Hepatocyte (in vitro differentiated cells): ENCODE data around the gene DHODH. TPM values are rescaled to one million over a fixed set of nuclear protein-coding genes. Genes with fewer than 3 reads are reported as not detected.
A peak's percentile ranks its signal among the peaks of the same experiment; 100 is the strongest.

Source experiments
- DNase-seq: peaks from one replicate; pipeline ENCODE4 v3.0.0-alpha.2; 2016; ENCODE audit warnings: low spot score
- H2AFZ ChIP-seq: fragments of 200-600 bp; sonication (generic); 2 replicates; pipeline ENCODE4 v1.6.0; 2016; ENCODE audit warnings: antibody characterized with exemption, mild to moderate bottlenecking
- H3K27ac ChIP-seq: fragments of 200-600 bp; sonication (generic); 2 replicates; pipeline ENCODE4 v1.5.1; 2016; ENCODE audit warnings: mild to moderate bottlenecking
- H3K27me3 ChIP-seq: fragments of 200-600 bp; sonication (generic); 2 replicates; pipeline ENCODE4 v1.6.1; 2016
- H3K36me3 ChIP-seq: fragments of 200-600 bp; sonication (generic); replicated peaks from 2 replicates; pipeline ENCODE4 v1.5.1; 2016; ENCODE audit warnings: low read depth; ENCODE audit not compliant: insufficient read depth
- H3K4me1 ChIP-seq: fragments of 200-600 bp; sonication (generic); 2 replicates; pipeline ENCODE4 v1.5.1; 2016; ENCODE audit warnings: mild to moderate bottlenecking, moderate library complexity; ENCODE audit not compliant: insufficient read depth
- H3K4me2 ChIP-seq: fragments of 200-600 bp; sonication (generic); 2 replicates; pipeline ENCODE4 v1.6.0; 2016
- H3K4me3 ChIP-seq: fragments of 200-600 bp; sonication (generic); 2 replicates; pipeline ENCODE4 v1.5.1; 2016; ENCODE audit warnings: mild to moderate bottlenecking
- H3K79me2 ChIP-seq: fragments of 200-600 bp; sonication (generic); 2 replicates; pipeline ENCODE4 v1.6.0; 2017; ENCODE audit warnings: mild to moderate bottlenecking
- H3K9me2 ChIP-seq: fragments of 200-600 bp; sonication (generic); replicated peaks from 2 replicates; pipeline ENCODE4 v1.6.0; 2017; ENCODE audit warnings: mild to moderate bottlenecking; ENCODE audit not compliant: insufficient read depth
- H3K9me3 ChIP-seq: fragments of 200-600 bp; sonication (generic); 2 replicates; pipeline ENCODE4 v1.5.1; 2016; ENCODE audit warnings: low read depth, mild to moderate bottlenecking
- H4K20me1 ChIP-seq: fragments of 200-600 bp; sonication (generic); 2 replicates; pipeline ENCODE4 v1.6.0; 2016; ENCODE audit warnings: mild to moderate bottlenecking; ENCODE audit not compliant: insufficient read depth, poor library complexity, severe bottlenecking
- EZH2 ChIP-seq: fragments of 200-600 bp; sonication (generic); IDR thresholded peaks from 2 replicates; pipeline ENCODE4 v1.6.1; 2016; ENCODE audit warnings: antibody characterized with exemption, mild to moderate bottlenecking, borderline replicate concordance
- EZH2phosphoT487 ChIP-seq: fragments of 200-600 bp; sonication (generic); IDR thresholded peaks from one replicate; pipeline ENCODE4 v1.6.1; 2018; ENCODE audit warnings: antibody characterized with exemption, mild to moderate bottlenecking, low read depth, moderate library complexity; ENCODE audit not compliant: unreplicated experiment, severe bottlenecking
- WGBS: methylation state at CpG from one replicate; pipeline ENCODE4 v1.1.6; 2016; ENCODE audit warnings: low lambda C conversion rate; ENCODE audit errors: missing lambda C conversion rate; 5-methylcytosine and 5-hydroxymethylcytosine counted together
- polyA plus RNA-seq: library from polyadenylated mRNA; unstranded; fragments of >200 nt; fragmentation: Nextera tagmentation; extraction: Ambion mirVana; gene quantifications from 2 replicates; pipeline ENCODE4 v1.2.1, GENCODE V29; 2016
- total RNA-seq: library from RNA; depleted of rRNA; stranded (reverse); fragments of >200 nt; gene quantifications from 2 replicates; pipeline ENCODE4 v1.2.3, GENCODE V29; 2014
- TF ChIP-seq, protein P1 (sequence below): fragments of 200-600 bp; sonication (generic); IDR thresholded peaks from 2 replicates; pipeline ENCODE4 v1.5.1; 2016; ENCODE audit warnings: antibody characterized with exemption, mild to moderate bottlenecking; ENCODE audit not compliant: poor library complexity

DHODH gene
- total RNA-seq (4.2 and 6.6 TPM in 2 replicates), polyA plus RNA-seq (5.6 and 6.5 TPM in 2 replicates)

DNA sequence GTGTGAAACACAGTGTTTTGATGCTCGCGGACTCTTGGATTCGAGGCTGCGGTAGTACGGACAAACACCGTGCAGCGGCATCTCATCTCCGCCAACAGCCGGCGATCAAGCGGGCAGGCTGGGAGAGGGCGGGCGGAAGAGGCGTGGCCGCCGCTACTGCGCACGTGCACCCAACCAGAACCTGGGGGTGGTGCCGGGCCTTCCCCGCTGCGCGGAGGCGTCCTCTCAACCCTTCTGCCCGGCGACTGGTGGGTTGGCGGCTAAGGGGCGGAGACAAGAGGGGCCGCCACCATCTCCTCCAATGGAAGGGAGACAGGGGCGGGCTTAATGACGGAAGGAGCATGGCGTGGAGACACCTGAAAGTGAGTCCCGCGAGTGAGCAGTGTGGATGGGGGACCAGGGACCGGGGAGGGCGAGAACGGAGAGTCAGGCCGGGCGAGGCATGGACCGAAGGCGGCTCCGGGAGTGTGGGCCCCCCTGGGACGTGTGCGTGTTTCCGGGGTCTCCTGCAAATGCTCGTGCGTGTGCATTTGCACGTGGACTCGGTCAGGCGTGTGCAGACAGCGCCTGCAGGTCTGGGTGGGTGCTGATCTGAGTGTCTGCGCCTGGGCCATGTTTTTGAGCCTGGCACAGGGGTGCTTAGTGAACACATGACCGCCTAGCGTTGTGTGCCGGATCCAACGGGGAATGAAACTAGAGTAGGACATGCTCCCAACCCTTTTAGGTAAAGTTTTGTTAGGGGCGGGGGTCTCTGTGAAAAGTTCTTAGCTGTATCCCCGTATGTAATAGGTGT lies at the start of gene DHODH:
Gene DHODH, plus strand, starts transcription at position 321 of the 793 bp plus-strand sequence. Its CDS starts 21 bp downstream, at position 342.
- no peaks in the 10 kb centered on the region for H3K9me2 ChIP-seq
- H3K27me3 ChIP-seq, result no peaks in the 10 kb centered on the region
- peak; percentile 99 for DNase-seq
- peak within 1 kb of the TSS; percentile 81 for H3K4me2 ChIP-seq
- no peaks in the 10 kb centered on the region for H3K79me2 ChIP-seq
- no peaks in the 10 kb centered on the region for H4K20me1 ChIP-seq
- TF ChIP-seq, protein P1, sequence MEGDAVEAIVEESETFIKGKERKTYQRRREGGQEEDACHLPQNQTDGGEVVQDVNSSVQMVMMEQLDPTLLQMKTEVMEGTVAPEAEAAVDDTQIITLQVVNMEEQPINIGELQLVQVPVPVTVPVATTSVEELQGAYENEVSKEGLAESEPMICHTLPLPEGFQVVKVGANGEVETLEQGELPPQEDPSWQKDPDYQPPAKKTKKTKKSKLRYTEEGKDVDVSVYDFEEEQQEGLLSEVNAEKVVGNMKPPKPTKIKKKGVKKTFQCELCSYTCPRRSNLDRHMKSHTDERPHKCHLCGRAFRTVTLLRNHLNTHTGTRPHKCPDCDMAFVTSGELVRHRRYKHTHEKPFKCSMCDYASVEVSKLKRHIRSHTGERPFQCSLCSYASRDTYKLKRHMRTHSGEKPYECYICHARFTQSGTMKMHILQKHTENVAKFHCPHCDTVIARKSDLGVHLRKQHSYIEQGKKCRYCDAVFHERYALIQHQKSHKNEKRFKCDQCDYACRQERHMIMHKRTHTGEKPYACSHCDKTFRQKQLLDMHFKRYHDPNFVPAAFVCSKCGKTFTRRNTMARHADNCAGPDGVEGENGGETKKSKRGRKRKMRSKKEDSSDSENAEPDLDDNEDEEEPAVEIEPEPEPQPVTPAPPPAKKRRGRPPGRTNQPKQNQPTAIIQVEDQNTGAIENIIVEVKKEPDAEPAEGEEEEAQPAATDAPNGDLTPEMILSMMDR, result no peak
- TF ChIP-seq EZH2phosphoT487 (no peak), EZH2 (no peak)
- no peaks in the 10 kb centered on the region for H3K9me3 ChIP-seq
- H3K4me3 ChIP-seq, result peak within 1 kb of the TSS; percentile 56
- H3K27ac ChIP-seq, result peak within 1 kb of the TSS; percentile 22
- peak within 1 kb of the TSS; percentile 79 for H2AFZ ChIP-seq
- H3K36me3 ChIP-seq, result no peaks in the 10 kb centered on the region
- WGBS, result under 1% methylated on average over 55 of the region's 57 CpGs
- H3K4me1 ChIP-seq, result peaks cover 2% of the 10 kb centered on the region

GRCh38 chr16:71961066-71962039 lies 47.2 kb upstream of the DHODH start:
- peak; percentile 88 for DNase-seq
- Histone ChIP-seq H3K4me3 (no peak overlapping the region), H3K27ac (no peak overlapping the region), H3K4me1 (no peaks in the 10 kb centered on the region), H3K27me3 (no peaks in the 10 kb centered on the region), H3K9me3 (no peaks in the 10 kb centered on the region), H3K79me2 (no peaks in the 10 kb centered on the region), H3K36me3 (no peaks in the 10 kb centered on the region), H3K9me2 (no peaks in the 10 kb centered on the region), H3K4me2 (no peak overlapping the region), H2AFZ (no peak overlapping the region), H4K20me1 (no peaks in the 10 kb centered on the region)
- 63% methylated on average over 14 of the region's 14 CpGs for WGBS
- TF ChIP-seq, protein P1, result peak; percentile 89
- no peak for TF ChIP-seq EZH2

DNA sequence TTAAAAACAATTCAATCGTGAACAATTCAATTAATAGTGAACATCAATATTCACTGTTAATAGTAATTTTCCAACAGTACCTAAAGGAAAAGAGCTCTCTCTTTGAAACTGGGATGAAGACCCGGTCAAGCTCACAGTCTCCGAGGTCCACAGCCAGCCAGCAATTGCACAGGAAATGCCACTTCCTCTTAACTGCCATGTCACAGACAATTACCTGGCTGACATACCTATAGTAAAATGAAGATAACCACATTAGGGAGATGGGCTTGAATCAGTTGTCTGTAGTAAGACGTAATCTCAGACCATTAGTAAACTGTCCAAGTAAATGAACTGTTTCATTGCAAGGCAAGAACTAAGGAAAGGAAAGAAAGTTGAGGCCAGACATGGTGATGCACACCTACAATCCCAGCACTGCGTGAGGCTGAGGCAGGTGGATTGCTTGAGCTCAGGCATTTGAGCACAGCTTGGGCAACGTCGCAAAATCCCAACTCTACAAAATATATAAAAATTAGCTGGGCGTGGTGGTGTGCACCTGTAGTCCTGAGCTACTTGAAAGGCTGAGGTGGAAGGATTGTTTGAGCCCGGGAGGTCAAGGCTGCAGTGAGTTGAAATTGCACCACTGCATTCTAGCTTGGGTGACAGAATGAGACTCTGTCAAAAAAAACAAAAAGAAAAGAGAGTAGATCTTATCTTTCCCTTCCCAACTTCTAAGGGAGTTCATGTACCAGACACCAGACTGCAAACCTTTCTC lies 45.2 kb upstream of the DHODH start:
- Histone ChIP-seq H3K4me3 (no peak overlapping the region), H3K27me3 (no peaks in the 10 kb centered on the region), H3K4me2 (no peak overlapping the region), H3K9me2 (no peaks in the 10 kb centered on the region), H3K27ac (no peak overlapping the region), H3K9me3 (no peaks in the 10 kb centered on the region), H3K79me2 (no peaks in the 10 kb centered on the region), H3K36me3 (no peaks in the 10 kb centered on the region), H4K20me1 (no peaks in the 10 kb centered on the region), H3K4me1 (no peaks in the 10 kb centered on the region), H2AFZ (no peak overlapping the region)
- DNase-seq, result no peak
- TF ChIP-seq EZH2, result no peak
- no peak for TF ChIP-seq EZH2phosphoT487
- TF ChIP-seq, protein P1, result no peak
- 82% methylated on average over 9 of the region's 9 CpGs for WGBS
